ENCODE data around the gene SNTG2. TPM values are rescaled to one million over a fixed set of nuclear protein-coding genes. Genes with fewer than 3 reads are reported as not detected.

The SNTG2 gene
- total and polyA plus RNA-seq, 12 donors = 0.26 to 4.3 (median 0.72) TPM; not detected in 1

- WGBS, 4 donors = 52 to 64% (median 57%) methylated on average over 4 of the region's 4 CpGs
- Histone ChIP-seq H3K4me3 (no peak overlapping the region), H3K4me1 (replicated peaks in 1 of 2) (no peaks in the 10 kb centered on the region), H3K27me3 (no peaks in the 10 kb centered on the region), H3K9me3 (replicated peaks in 1 of 3) (no peaks in the 10 kb centered on the region), H3K36me3 (replicated peaks in 1 of 2) (no peaks in the 10 kb centered on the region), H3K27ac (no peak overlapping the region)
- DNase-seq = no peak
- no peak for TF ChIP-seq CTCF (IDR thresholded peaks at IDR 0.05)
- no peak for TF ChIP-seq POLR2A (IDR thresholded peaks at IDR 0.05)
- intact Hi-C loops (cut with DNase I) = no loop called here
Measured at GRCh38 chr2:1046067-1046466, 95.4 kb downstream of the SNTG2 start.

GRCh38 chr2:1047485-1047884 lies 96.8 kb downstream of the SNTG2 start:
- H3K27me3 ChIP-seq = no peaks in the 10 kb centered on the region
- no peak overlapping the region for H3K4me3 ChIP-seq
- intact Hi-C loops (cut with DNase I) = no loop called here
- WGBS, 4 donors = 0 to 12% (median 5%) methylated on average over 1 of the region's 1 CpG
- no peak for TF ChIP-seq POLR2A (IDR thresholded peaks at IDR 0.05)
- no peak for TF ChIP-seq CTCF (IDR thresholded peaks at IDR 0.05)
- no peak for DNase-seq
- H3K36me3 ChIP-seq (replicated peaks in 1 of 2) = no peaks in the 10 kb centered on the region
- H3K4me1 ChIP-seq (replicated peaks in 1 of 2) = no peaks in the 10 kb centered on the region
- no peaks in the 10 kb centered on the region for H3K9me3 ChIP-seq (replicated peaks in 1 of 3)
- no peak overlapping the region for H3K27ac ChIP-seq

GRCh38 chr2:1049691-1050090 lies 99.0 kb downstream of the SNTG2 start:
- H3K36me3 ChIP-seq (replicated peaks in 1 of 2) = no peaks in the 10 kb centered on the region
- 46 to 76% (median 61%) methylated on average over 2 of the region's 2 CpGs for WGBS, 4 donors

GRCh38 chr2:1051075-1051474 lies 100.4 kb downstream of the SNTG2 start:
- intact Hi-C loops (cut with DNase I) = no loop called here
- 37 to 53% (median 48%) methylated on average over 3 of the region's 3 CpGs for WGBS, 4 donors
- TF ChIP-seq CTCF (IDR thresholded peaks at IDR 0.05) = no peak
- TF ChIP-seq POLR2A (IDR thresholded peaks at IDR 0.05) = no peak
- Histone ChIP-seq H3K36me3 (replicated peaks in 1 of 2) (no peaks in the 10 kb centered on the region), H3K27me3 (no peaks in the 10 kb centered on the region), H3K9me3 (replicated peaks in 1 of 3) (no peaks in the 10 kb centered on the region), H3K4me1 (replicated peaks in 1 of 2) (no peaks in the 10 kb centered on the region), H3K4me3 (no peak overlapping the region), H3K27ac (no peak overlapping the region)
- no peak for DNase-seq

More at GRCh38 chr2:1049691-1050090, 99.0 kb downstream of the SNTG2 start:
- H3K27ac ChIP-seq = no peak overlapping the region
- intact Hi-C loops (cut with DNase I) = no loop called here
- H3K27me3 ChIP-seq = no peaks in the 10 kb centered on the region
- H3K9me3 ChIP-seq (replicated peaks in 1 of 3) = no peaks in the 10 kb centered on the region
- H3K4me1 ChIP-seq (replicated peaks in 1 of 2) = no peaks in the 10 kb centered on the region
- no peak overlapping the region for H3K4me3 ChIP-seq
- DNase-seq = no peak
- TF ChIP-seq POLR2A (IDR thresholded peaks at IDR 0.05) (no peak), CTCF (IDR thresholded peaks at IDR 0.05) (no peak)
